Omental fat pad (tissue), 4 donors: ENCODE results near the gene ARHGEF37. TPM values are rescaled to one million over a fixed set of nuclear protein-coding genes. Genes with fewer than 3 reads are reported as not detected.

ENCODE experiments used
- ATAC-seq: fragments of 150-250 bp; one replicate; pipeline ENCODE4 v1.9.1; 2016; ENCODE audit warnings: mild to moderate bottlenecking, moderate library complexity; ENCODE audit not compliant: low FRiP score
- DNase-seq: peaks from one replicate; pipeline ENCODE4 v3.0.0-alpha.2; 2019; ENCODE audit warnings: low spot score
- total RNA-seq, 4 donors: library from RNA; depleted of rRNA; stranded (reverse); fragments of >200 nt; gene quantifications; one replicate each; pipeline ENCODE4 v1.1.0, GENCODE V29; 2016
- TF ChIP-seq, protein P1 (sequence below), 3 donors: fragments of 450-650 bp; IDR thresholded peaks; one replicate each; pipeline ENCODE4 v1.5.1; 2016 to 2017; ENCODE audit warnings: antibody characterized with exemption in 3 of 3, mild to moderate bottlenecking in 3 of 3, moderate library complexity in 2 of 3

The ARHGEF37 gene
- total RNA-seq, 4 donors from 2014 or later, result 3.1 to 8.5 (median 4.6) TPM

DNA sequence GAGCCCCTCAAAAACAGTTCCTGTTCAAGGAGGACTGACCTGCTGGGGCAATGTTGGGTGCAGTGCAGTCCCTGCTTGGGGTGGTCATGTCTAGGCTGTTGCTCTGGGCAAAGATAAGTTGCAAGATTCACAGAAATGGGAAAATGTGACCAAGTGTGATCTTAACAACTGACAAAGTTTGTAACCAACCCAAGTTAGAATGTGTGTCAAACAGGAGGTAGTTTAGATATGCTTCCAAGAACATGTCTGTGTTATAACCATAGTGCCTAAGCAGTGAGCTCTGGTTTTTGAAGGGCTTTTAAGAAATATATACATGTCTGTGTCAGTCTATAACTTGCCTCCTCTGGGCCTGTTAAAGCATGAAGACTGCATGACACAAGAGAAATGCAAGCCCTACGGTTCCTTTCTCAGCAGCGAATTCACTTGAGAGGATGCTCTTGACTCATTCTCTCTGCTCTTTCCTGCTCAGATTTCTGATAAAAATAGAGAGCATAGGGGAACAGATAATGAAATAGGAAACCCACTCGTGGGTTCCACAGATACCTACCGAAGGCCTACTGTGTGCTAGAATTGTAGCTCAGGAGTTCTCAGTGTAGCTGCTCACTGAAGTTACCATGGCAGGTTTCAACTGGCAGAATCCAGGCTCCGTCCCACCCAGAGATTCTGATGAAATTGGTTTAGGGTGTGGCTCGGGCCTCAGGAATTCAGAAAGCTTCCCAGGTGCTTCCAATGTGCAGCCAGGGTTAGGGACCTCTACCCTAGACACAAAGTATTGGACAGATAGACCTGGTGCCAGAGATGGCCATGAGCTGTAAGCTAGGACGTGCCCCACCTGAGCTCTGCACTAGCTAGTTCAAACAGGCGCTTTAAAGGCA, 52.4 kb downstream of the ARHGEF37 start:
- TF ChIP-seq, protein P1, sequence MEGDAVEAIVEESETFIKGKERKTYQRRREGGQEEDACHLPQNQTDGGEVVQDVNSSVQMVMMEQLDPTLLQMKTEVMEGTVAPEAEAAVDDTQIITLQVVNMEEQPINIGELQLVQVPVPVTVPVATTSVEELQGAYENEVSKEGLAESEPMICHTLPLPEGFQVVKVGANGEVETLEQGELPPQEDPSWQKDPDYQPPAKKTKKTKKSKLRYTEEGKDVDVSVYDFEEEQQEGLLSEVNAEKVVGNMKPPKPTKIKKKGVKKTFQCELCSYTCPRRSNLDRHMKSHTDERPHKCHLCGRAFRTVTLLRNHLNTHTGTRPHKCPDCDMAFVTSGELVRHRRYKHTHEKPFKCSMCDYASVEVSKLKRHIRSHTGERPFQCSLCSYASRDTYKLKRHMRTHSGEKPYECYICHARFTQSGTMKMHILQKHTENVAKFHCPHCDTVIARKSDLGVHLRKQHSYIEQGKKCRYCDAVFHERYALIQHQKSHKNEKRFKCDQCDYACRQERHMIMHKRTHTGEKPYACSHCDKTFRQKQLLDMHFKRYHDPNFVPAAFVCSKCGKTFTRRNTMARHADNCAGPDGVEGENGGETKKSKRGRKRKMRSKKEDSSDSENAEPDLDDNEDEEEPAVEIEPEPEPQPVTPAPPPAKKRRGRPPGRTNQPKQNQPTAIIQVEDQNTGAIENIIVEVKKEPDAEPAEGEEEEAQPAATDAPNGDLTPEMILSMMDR (IDR thresholded peaks at IDR 0.05), result no peak
- DNase-seq (no peak), ATAC-seq (no peak)

DNA sequence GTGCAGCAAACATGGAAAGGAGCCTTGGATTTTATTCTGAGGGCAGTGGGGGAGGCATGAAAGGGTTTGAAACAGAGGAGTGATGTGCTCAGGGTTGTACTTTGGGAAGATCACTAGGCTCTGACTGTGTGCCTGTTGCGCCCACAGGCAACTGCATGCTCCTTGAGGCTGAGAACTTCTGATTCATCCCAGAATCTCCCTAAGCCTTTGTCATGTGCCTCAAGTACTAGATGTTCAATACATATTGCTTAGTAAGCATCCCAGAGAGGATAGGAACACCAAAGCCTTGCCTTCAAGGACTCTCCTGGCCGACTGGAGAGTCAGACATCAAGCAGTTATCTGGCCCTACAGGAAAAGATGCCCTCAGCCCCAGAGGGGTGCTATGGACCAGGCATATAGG, 54.1 kb downstream of the ARHGEF37 start:
- no peak for ATAC-seq
- DNase-seq, result no peak
- TF ChIP-seq, protein P1 (IDR thresholded peaks at IDR 0.05), result no peak

DNA sequence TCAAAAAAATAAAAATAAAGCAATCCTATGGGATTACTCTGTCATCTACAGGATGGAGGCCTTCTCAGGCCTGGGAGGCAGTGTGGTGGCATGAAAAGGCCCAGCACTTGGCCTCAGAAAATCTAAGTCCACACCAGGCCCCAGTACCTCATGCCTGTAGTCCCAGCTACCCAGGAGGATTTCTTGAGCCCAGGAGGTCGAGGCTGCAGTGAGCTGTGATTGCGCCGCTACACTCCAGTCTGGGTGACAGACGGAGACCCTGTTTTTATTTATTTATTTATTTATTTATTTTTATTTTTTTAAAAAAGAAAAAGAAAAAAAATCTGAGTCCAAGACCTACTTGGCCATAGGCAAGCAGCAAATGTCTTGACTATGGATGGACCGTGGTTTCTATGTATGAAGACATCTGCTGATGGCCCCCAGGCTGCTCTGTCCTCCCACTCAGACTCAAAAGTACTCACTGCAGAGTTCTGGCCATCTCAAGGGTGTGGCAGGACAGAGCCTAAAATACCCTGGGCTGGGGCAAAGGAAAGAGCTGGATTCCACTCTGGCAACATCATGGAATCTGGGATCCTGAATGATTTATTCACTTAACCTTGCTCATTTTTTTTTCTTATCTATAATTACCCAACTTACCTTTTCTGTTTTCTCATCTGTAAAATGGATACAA, 55.0 kb downstream of the ARHGEF37 start:
- no peak for DNase-seq
- no peak for ATAC-seq
- TF ChIP-seq, protein P1 (IDR thresholded peaks at IDR 0.05), result no peak

DNA sequence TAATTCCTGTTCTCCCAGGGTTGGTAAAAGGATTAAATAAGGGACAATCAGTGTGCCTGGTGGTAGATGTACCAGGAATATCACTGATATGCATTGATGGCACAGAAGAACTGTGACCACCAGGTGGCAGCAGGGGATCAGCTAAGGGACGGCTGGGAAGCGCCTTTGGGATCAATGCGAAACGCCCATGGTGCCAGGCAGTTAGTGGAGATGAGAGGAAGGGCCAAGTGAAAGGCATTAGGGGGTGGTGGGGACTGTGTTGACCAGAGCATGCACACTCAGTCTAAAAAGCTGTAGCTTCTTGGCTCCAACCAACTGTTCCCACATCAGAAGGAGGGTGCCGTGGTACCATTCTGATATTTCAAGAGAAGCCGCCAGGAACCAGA, 55.6 kb downstream of the ARHGEF37 start:
- TF ChIP-seq, protein P1 (IDR thresholded peaks at IDR 0.05), result peak in 1 of 3 donors; percentile 71
- DNase-seq, result no peak

DNA sequence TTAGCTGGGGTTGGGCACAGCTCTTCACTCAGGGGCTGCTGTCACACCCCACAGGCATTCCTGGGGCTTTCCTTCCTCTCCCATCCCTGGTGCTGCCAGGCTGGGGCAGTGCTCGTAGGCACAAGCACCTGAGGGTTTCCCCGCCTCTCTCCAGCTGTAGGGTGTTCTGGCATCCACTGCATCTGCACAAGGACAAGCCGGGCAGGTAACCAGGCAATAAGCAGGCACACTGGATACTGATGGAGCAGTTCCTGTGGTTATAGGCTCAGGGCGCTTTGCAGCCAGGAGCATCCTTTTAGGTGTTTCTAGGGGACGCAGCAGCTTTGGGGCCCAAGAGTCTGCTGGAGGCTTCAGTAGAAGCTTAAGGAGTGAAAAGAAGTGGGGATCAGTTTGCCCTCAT, 56.8 kb downstream of the ARHGEF37 start:
- TF ChIP-seq, protein P1 (IDR thresholded peaks at IDR 0.05), result no peak
- ATAC-seq (no peak), DNase-seq (no peak)

More for the DNA sequence above, 55.6 kb downstream of the ARHGEF37 start:
- peak; percentile 43 for ATAC-seq

DNA sequence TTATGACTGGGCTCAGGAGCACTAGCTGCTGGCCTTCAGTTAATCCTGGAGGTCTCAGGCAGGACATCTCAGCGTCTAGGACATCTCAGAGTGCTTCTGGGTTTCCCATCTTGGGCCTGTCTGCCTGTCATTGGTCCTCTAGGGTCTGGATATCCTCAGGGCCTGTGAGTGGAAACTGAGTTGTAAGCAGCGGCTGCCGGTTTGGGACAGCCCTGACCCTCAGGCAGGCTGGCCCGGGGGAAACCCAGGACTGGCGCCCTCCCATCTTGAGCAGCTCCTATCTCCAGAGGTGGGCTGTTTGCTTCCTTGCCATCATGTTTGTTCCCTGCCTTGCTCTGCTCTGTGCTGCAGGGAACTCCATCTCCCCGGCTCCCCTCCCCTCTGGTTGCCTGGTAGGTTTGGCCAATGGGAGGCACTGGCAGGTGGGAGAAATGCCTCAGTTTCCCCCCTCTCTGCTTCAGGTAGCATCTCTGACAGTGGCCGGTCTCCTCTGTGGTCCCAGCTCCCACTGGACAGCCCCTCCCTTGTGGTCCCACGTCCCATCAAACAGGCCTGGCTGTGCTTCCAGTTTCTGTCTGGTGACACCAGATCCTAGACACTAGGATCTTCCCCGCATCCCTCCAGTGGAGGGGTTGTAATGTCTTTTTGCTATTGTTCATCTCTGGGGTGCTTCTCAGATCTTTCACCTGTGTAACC, 57.4 kb downstream of the ARHGEF37 start:
- ATAC-seq (no peak), DNase-seq (no peak)
- TF ChIP-seq, protein P1 (IDR thresholded peaks at IDR 0.05), result no peak
